Breast epithelium (tissue), 4 donors: ENCODE measurements around the gene AK8. TPM values are rescaled to one million over a fixed set of nuclear protein-coding genes. Genes with fewer than 3 reads are reported as not detected.

Source experiments
- DNase-seq, 2 donors: peaks; one replicate each; pipeline ENCODE4 v3.0.0-alpha.2; 2019; ENCODE audit warnings: low spot score in 2 of 2
- H3K27ac ChIP-seq, 2 donors: fragments of 200-600 bp; sonication (generic) in 1 of 2; one replicate each; pipeline ENCODE4 v1.5.1; 2016 to 2019; ENCODE audit warnings: mild to moderate bottlenecking in 1 of 2
- H3K27me3 ChIP-seq, 2 donors: fragments of 200-600 bp; sonication (generic) in 1 of 2; one replicate each; pipeline versions ENCODE4 v1.5.1 to v1.6.0; 2017 to 2019; ENCODE audit warnings: control low read depth in 1 of 2, mild to moderate bottlenecking in 1 of 2
- H3K36me3 ChIP-seq: fragments of 200-600 bp; one replicate; pipeline ENCODE4 v1.5.1; 2019
- H3K4me1 ChIP-seq, 2 donors: fragments of 200-600 bp; sonication (generic); one replicate each; pipeline ENCODE4 v1.5.1; 2016 to 2019; ENCODE audit warnings: control low read depth in 1 of 2
- H3K4me3 ChIP-seq, 3 donors: fragments of 200-600 bp; sonication (generic); 1 replicate in 2 of 3; 2 replicates in 1 of 3; pipeline ENCODE4 v1.5.1; 2016 to 2019; ENCODE audit warnings: mild to moderate bottlenecking in 3 of 3, moderate library complexity in 2 of 3
- H3K9me3 ChIP-seq, 2 donors: fragments of 200-600 bp; sonication (generic) in 1 of 2; one replicate each; pipeline ENCODE4 v1.5.1; 2016 to 2019; ENCODE audit warnings: control low read depth in 1 of 2
- CTCF ChIP-seq, 3 donors: fragments of 450-650 bp; IDR thresholded peaks; one replicate each; pipeline ENCODE4 v1.5.1; 2016 to 2017; ENCODE audit warnings: antibody characterized with exemption in 3 of 3, mild to moderate bottlenecking in 3 of 3, moderate library complexity in 3 of 3
- POLR2A ChIP-seq: fragments of 450-650 bp; IDR thresholded peaks from one replicate; pipeline ENCODE4 v1.6.1; 2016; ENCODE audit warnings: antibody characterized with exemption, mild to moderate bottlenecking, moderate library complexity
- POLR2AphosphoS5 ChIP-seq, 3 donors: sonication (generic); formaldehyde crosslinking; IDR thresholded peaks; one replicate each; pipeline ENCODE4 v1.6.1; 2017; ENCODE audit warnings: antibody characterized with exemption in 3 of 3
- intact Hi-C: fragments of 100-400 bp; cut with DNase I; formaldehyde crosslinking; loops from one replicate; pipeline ENCODE4 v1.15.1; 2023; ENCODE audit warnings: low total_unique reads
- total RNA-seq, 3 donors: library from RNA; depleted of rRNA; stranded (reverse); fragments of >200 nt; gene quantifications; one replicate each; pipeline ENCODE4 v1.1.0, GENCODE V29; 2016

AK8 gene
- total RNA-seq, 3 donors from 2014 or later = 0.66 to 2.6 (median 1.0) TPM

- peaks cover under 1 to 3% of the 10 kb centered on the region in 2 donors for H3K4me1 ChIP-seq
- intact Hi-C loops = no loop called here
Observed at GRCh38 chr9:132882616-132883015, 4.5 kb upstream of the AK8 start.

GRCh38 chr9:132881826-132882225 lies 3.7 kb upstream of the AK8 start:
- Histone ChIP-seq H3K9me3 (no peaks in the 10 kb centered on the region), H3K4me1 (peaks cover 3 to 5% of the 10 kb centered on the region in 2 donors), H3K27ac (no peak overlapping the region), H3K27me3 (no peaks in the 10 kb centered on the region), H3K4me3 (no peak overlapping the region), H3K36me3 (no peaks in the 10 kb centered on the region)
- no peak for DNase-seq
- intact Hi-C loops = no loop called here
- no peak for TF ChIP-seq CTCF (IDR thresholded peaks at IDR 0.05)
- TF ChIP-seq POLR2AphosphoS5 (IDR thresholded peaks at IDR 0.05) = no peak
- no peak for TF ChIP-seq POLR2A

More at GRCh38 chr9:132882616-132883015, 4.5 kb upstream of the AK8 start:
- H3K9me3 ChIP-seq = no peaks in the 10 kb centered on the region
- H3K27me3 ChIP-seq = no peaks in the 10 kb centered on the region
- no peak for DNase-seq
- no peak overlapping the region for H3K4me3 ChIP-seq
- TF ChIP-seq POLR2AphosphoS5 (IDR thresholded peaks at IDR 0.05) = no peak
- TF ChIP-seq CTCF (IDR thresholded peaks at IDR 0.05) = no peak
- no peak for TF ChIP-seq POLR2A
- no peaks in the 10 kb centered on the region for H3K36me3 ChIP-seq
- H3K27ac ChIP-seq = no peak overlapping the region

- intact Hi-C loops = no loop called here
- TF ChIP-seq POLR2AphosphoS5 (IDR thresholded peaks at IDR 0.05) (no peak), POLR2A (no peak), CTCF (IDR thresholded peaks at IDR 0.05) (no peak)
- Histone ChIP-seq H3K27ac (no peak overlapping the region), H3K27me3 (no peaks in the 10 kb centered on the region), H3K4me3 (no peak overlapping the region), H3K9me3 (no peaks in the 10 kb centered on the region), H3K36me3 (no peaks in the 10 kb centered on the region), H3K4me1 (peaks cover 3 to 5% of the 10 kb centered on the region in 2 donors)
- no peak for DNase-seq
Observed at GRCh38 chr9:132880324-132880661, 2.2 kb upstream of the AK8 start.

- no peak for TF ChIP-seq POLR2AphosphoS5 (IDR thresholded peaks at IDR 0.05)
- no peak for TF ChIP-seq POLR2A
- no peak for TF ChIP-seq CTCF (IDR thresholded peaks at IDR 0.05)
- H3K27me3 ChIP-seq = no peaks in the 10 kb centered on the region
- H3K27ac ChIP-seq = peak overlapping the region; percentile 91 to 92
- intact Hi-C loops = no loop called here
- H3K9me3 ChIP-seq = no peaks in the 10 kb centered on the region
- H3K4me1 ChIP-seq = peaks cover 3 to 5% of the 10 kb centered on the region in 2 donors
- H3K4me3 ChIP-seq = peak overlapping the region in 2 of 3 donors; percentile 76 to 91
- H3K36me3 ChIP-seq = no peaks in the 10 kb centered on the region
- no peak for DNase-seq
Observed at GRCh38 chr9:132879457-132880323, 1.6 kb upstream of the AK8 start.

- peak; percentile 54 to 73 for DNase-seq
- TF ChIP-seq POLR2A (no peak), POLR2AphosphoS5 (IDR thresholded peaks at IDR 0.05) (no peak), CTCF (IDR thresholded peaks at IDR 0.05) (no peak)
- H3K4me1 ChIP-seq = peaks cover 3 to 5% of the 10 kb centered on the region in 2 donors
- H3K27ac ChIP-seq = peak within 1 kb of the TSS; percentile 91 to 92
- intact Hi-C loops = no loop called here
- no peaks in the 10 kb centered on the region for H3K36me3 ChIP-seq
- no peaks in the 10 kb centered on the region for H3K9me3 ChIP-seq
- H3K4me3 ChIP-seq = peak within 1 kb of the TSS; percentile 65 to 91 (median 76)
- no peaks in the 10 kb centered on the region for H3K27me3 ChIP-seq
Observed at GRCh38 chr9:132878695-132879456, 792 bp upstream of the AK8 start, which contains the start of gene SPACA9. Gene SPACA9 (plus strand): TSS chr9:132878898. CDS start chr9:132883948, 5,050 bp downstream.
